A549 (cell line): ENCODE measurements around the gene TEX13D. TPM values are rescaled to one million over a fixed set of nuclear protein-coding genes. Genes with fewer than 3 reads are reported as not detected.

ENCODE experiments used
- ATAC-seq, 2 experiments: fragments of 200-7000 bp in 1 of 2; fragments of >200 bp in 1 of 2; cut with Nextera tagmentation in 1 of 2; cut with Tn5 transposase in 1 of 2; 3 replicates each; pipeline versions ENCODE4 v1.8.0 to v1.9.1; 2018 to 2020; ENCODE audit warnings: mild to moderate bottlenecking in 1 of 2, moderate library complexity in 1 of 2
- CTCF ChIA-PET: fragments of 300-600 bp; sonication (Branson Sonifier 250); formaldehyde crosslinking; extraction: SDS; loops from one replicate; lab custom pipeline; 2021; ENCODE audit warnings: antibody characterized with exemption, inconsistent platforms; lab: Yijun Ruan, JAX
- POLR2A ChIA-PET: fragments of 350-600 bp; formaldehyde crosslinking; extraction: SDS; loops from one replicate; lab custom pipeline; 2021; ENCODE audit warnings: antibody characterized with exemption, inconsistent platforms; lab: Yijun Ruan, JAX
- DNase-seq, 2 experiments: peaks; one replicate each; pipeline versions ENCODE4 v3.0.0 to v3.0.0-alpha.2; 2011 to 2016; ENCODE audit warnings: low read depth in 1 of 2, low spot score in 1 of 2
- FAIRE-seq: peaks from 2 replicates; lab custom pipeline; 2011; peaks lifted over from hg19 to GRCh38; lab: Jason Lieb, UNC
- H3K27ac ChIP-seq, 2 experiments: fragments of >200 bp; sonication (Bioruptor Twin); formaldehyde crosslinking; 3 replicates each; pipeline ENCODE4 v1.5.1; 2016 to 2017
- H3K4me1 ChIP-seq: fragments of >200 bp; sonication (Bioruptor Twin); formaldehyde crosslinking; 3 replicates; pipeline ENCODE4 v1.6.1; 2016
- H3K4me2 ChIP-seq: fragments of >200 bp; sonication (Bioruptor Twin); formaldehyde crosslinking; 3 replicates; pipeline ENCODE4 v1.6.1; 2016
- H3K4me3 ChIP-seq: fragments of >200 bp; sonication (Bioruptor Twin); formaldehyde crosslinking; 3 replicates; pipeline ENCODE4 v1.5.1; 2016
- H3K9me3 ChIP-seq: fragments of >200 bp; sonication (Bioruptor Twin); formaldehyde crosslinking; 3 replicates; pipeline ENCODE4 v1.6.1; 2016
- CHD2 ChIP-seq: fragments of 150-350 bp; IDR thresholded peaks from 2 replicates; pipeline ENCODE4 v1.6.1; 2014; ENCODE audit warnings: low read length; ENCODE audit not compliant: partially characterized antibody
- EHF ChIP-seq: fragments of 250-450 bp; sonication (Bioruptor Pico); IDR thresholded peaks from 2 replicates; pipeline ENCODE4 v1.5.0; 2020; ENCODE audit warnings: mild to moderate bottlenecking
- EP300 ChIP-seq, 2 experiments: fragments of >200 bp; sonication (Bioruptor Twin); formaldehyde crosslinking; IDR thresholded peaks; 2 replicates in 1 of 2; 3 replicates in 1 of 2; pipeline ENCODE4 v1.6.1; 2016 to 2017
- FOSB ChIP-seq: fragments of 250-450 bp; sonication (Bioruptor Pico); IDR thresholded peaks from 2 replicates; pipeline ENCODE4 v1.5.0; 2020; ENCODE audit warnings: mild to moderate bottlenecking, moderate library complexity
- FOSL2 ChIP-seq, 2 experiments: fragments of 450-650 bp in 1 of 2; fragments of >200 bp in 1 of 2; sonication (Bioruptor Twin) in 1 of 2; formaldehyde crosslinking; IDR thresholded peaks; 2 replicates each; pipeline versions ENCODE4 v1.5.0 to v1.6.1; 2016 to 2020; ENCODE audit warnings: mild to moderate bottlenecking in 1 of 2, moderate library complexity in 1 of 2
- FOXS1 ChIP-seq: fragments of 250-450 bp; sonication (Bioruptor Pico); IDR thresholded peaks from 2 replicates; pipeline ENCODE4 v1.5.0; 2020; ENCODE audit warnings: mild to moderate bottlenecking, moderate library complexity
- GATA3 ChIP-seq: IDR thresholded peaks from 2 replicates; pipeline ENCODE4 v1.6.1; 2012; ENCODE audit warnings: borderline replicate concordance
- HOXA7 ChIP-seq: fragments of 250-450 bp; sonication (Bioruptor Pico); IDR thresholded peaks from 2 replicates; pipeline ENCODE4 v1.5.0; 2020; ENCODE audit warnings: mild to moderate bottlenecking, moderate library complexity
- HOXB13 ChIP-seq: fragments of 250-450 bp; sonication (Bioruptor Pico); IDR thresholded peaks from 2 replicates; pipeline ENCODE4 v1.5.0; 2020; ENCODE audit warnings: low read depth, mild to moderate bottlenecking, moderate library complexity
- HOXB5 ChIP-seq: fragments of 250-450 bp; sonication (Bioruptor Pico); IDR thresholded peaks from 2 replicates; pipeline ENCODE4 v1.5.0; 2020; ENCODE audit warnings: mild to moderate bottlenecking, moderate library complexity
- JUN ChIP-seq, 2 experiments: fragments of >200 bp; sonication (Bioruptor Twin); formaldehyde crosslinking; IDR thresholded peaks; 2 replicates in 1 of 2; 3 replicates in 1 of 2; pipeline ENCODE4 v1.6.1; 2016 to 2017
- JUNB ChIP-seq: fragments of >200 bp; sonication (Bioruptor Twin); formaldehyde crosslinking; IDR thresholded peaks from 2 replicates; pipeline ENCODE4 v1.6.1; 2016
- KDM1A ChIP-seq: fragments of 200-600 bp; sonication (generic); IDR thresholded peaks from 2 replicates; pipeline ENCODE4 v1.6.1; 2016; ENCODE audit warnings: low read depth, mild to moderate bottlenecking
- KDM5A ChIP-seq: fragments of 200-600 bp; sonication (generic); IDR thresholded peaks from 2 replicates; pipeline ENCODE4 v1.6.1; 2016; ENCODE audit warnings: antibody characterized with exemption, mild to moderate bottlenecking
- MAFK ChIP-seq: fragments of 450-650 bp; IDR thresholded peaks from 2 replicates; pipeline ENCODE4 v1.6.1; 2014; ENCODE audit not compliant: partially characterized antibody
- MYC ChIP-seq: IDR thresholded peaks from 2 replicates; pipeline ENCODE4 v1.6.1; 2012; ENCODE audit warnings: mild to moderate bottlenecking, inconsistent platforms, low read length, improper control_type of control experiment, borderline replicate concordance
- NPAS2 ChIP-seq: fragments of 250-450 bp; sonication (Bioruptor Pico); IDR thresholded peaks from 2 replicates; pipeline ENCODE4 v1.8.0; 2022; ENCODE audit warnings: mild to moderate bottlenecking, moderate library complexity, borderline replicate concordance
- NR3C1 ChIP-seq: fragments of >200 bp; sonication (Bioruptor Twin); formaldehyde crosslinking; IDR thresholded peaks from 3 replicates; pipeline ENCODE4 v1.6.1; 2017
- POLR2A ChIP-seq: IDR thresholded peaks from 2 replicates; pipeline ENCODE4 v1.6.1; 2012; ENCODE audit warnings: mild to moderate bottlenecking, low read length
- RNF2 ChIP-seq: fragments of 200-600 bp; sonication (generic); IDR thresholded peaks from 2 replicates; pipeline ENCODE4 v1.6.1; 2016; ENCODE audit warnings: low read depth, mild to moderate bottlenecking, antibody characterized with exemption, moderate library complexity, borderline replicate concordance
- SREBF2 ChIP-seq: fragments of 450-650 bp; IDR thresholded peaks from 2 replicates; pipeline ENCODE4 v1.6.1; 2014; ENCODE audit warnings: mild to moderate bottlenecking, moderate library complexity
- WGBS: methylation state at CpG from one replicate; pipeline ENCODE4 v1.1.6; 2017; ENCODE audit errors: missing lambda C conversion rate; 5-methylcytosine and 5-hydroxymethylcytosine counted together
- polyA minus RNA-seq: library from RNA; depleted of rRNA, polyadenylated mRNA; stranded (reverse); fragments of >200 nt; gene quantifications from 2 replicates; pipeline ENCODE4 v1.2.3, GENCODE V29; 2011; rRNA and poly(A)+ RNA removed
- polyA plus RNA-seq, 4 experiments: library from polyadenylated mRNA; depleted of rRNA in 3 of 4; stranded (reverse); fragments of >200 nt; fragmentation: RNase III in 1 of 4; extraction: RNeasy Plus Mini Kit Qiagen cat#74134 plus additional on column Dnase treatment in 1 of 4; gene quantifications; 2 replicates in 3 of 4; 3 replicates in 1 of 4; pipeline ENCODE4 v1.2.3, GENCODE V29; 2011 to 2017
- TF ChIP-seq, protein P1 (sequence below): fragments of 150-350 bp; IDR thresholded peaks from 2 replicates; pipeline ENCODE4 v1.6.1; 2014; ENCODE audit warnings: low read depth, mild to moderate bottlenecking, low read length
- TF ChIP-seq, protein P2 (sequence below): fragments of >200 bp; sonication (Bioruptor Twin); formaldehyde crosslinking; IDR thresholded peaks from 3 replicates; pipeline ENCODE4 v1.5.1; 2016
- TF ChIP-seq, protein P3 (sequence below): IDR thresholded peaks from 2 replicates; pipeline ENCODE4 v1.6.1; 2012; ENCODE audit warnings: low read depth, borderline replicate concordance
- TF ChIP-seq, protein P4 (sequence below): fragments of 200-600 bp; sonication (generic); IDR thresholded peaks from 2 replicates; pipeline ENCODE4 v1.6.1; 2016; ENCODE audit warnings: antibody characterized with exemption, mild to moderate bottlenecking, moderate library complexity

Gene TEX13D
- not detected in 2 replicates for polyA plus RNA-seq (2011; rRNA removed)
- polyA plus RNA-seq (2012; cell fraction: cytosol; rRNA removed), result not detected in 2 replicates
- polyA plus RNA-seq (2012; cell fraction: nucleus; rRNA removed), result not detected in 2 replicates
- polyA plus RNA-seq (2017; fragmentation: RNase III; extraction: RNeasy Plus Mini Kit Qiagen cat#74134 plus additional on column Dnase treatment), result not detected in 3 replicates
- not detected in 2 replicates for polyA minus RNA-seq

DNA sequence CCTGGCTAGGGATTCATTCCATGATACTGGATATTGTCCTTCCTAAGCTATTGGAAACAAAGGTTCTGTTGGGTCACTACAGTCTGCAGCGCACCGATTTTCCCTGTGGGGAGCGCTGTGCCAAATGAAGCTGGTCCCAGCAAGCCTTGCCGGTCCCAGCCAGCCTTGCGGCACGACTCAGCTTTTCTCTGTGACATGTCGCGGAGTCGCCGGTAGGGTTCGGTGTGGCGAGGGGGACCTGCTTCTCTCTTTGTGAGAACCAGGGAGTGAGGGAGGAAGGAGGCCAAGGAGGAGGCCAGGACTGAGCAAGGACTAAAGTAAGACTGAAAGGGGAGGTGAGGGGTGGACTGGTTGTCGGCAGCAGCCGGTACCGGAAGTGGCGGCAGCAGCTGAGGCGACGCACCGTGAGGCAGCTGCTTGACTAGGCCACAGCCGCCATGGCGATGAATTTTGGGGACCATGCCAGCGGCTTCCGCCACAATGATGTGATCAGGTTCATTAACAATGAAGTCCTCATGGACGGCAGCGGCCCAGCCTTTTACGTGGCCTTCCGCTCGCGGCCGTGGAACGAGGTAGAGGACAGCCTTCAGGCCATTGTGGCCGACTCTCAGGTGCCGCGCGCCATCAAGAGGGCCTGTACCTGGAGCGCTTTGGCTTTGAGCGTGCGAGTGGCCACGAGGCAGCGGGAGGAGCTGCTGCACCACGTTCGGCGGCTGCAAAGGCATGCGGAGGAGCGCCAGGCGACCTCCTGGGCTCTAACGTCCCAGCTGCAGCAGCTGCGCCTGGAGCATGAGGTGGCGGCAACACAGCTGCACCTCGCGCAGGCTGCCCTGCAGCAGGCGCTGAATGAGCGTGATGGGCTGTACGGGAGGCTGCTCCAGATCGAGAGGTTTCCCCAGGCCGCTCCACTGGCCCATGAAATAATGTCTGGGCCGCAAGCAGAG, at the start of gene TEX13D:
TEX13D (plus strand) TSS at position 180 of the 944 bp plus-strand sequence; CDS start at position 438, 258 bp downstream.
- Histone ChIP-seq H3K4me3 (no peak within 1 kb of the TSS), H3K9me3 (no peaks in the 10 kb centered on the region), H3K4me2 (no peak within 1 kb of the TSS), H3K4me1 (no peaks in the 10 kb centered on the region), H3K27ac (no peak within 1 kb of the TSS)
- TF ChIP-seq GATA3 (no peak), HOXB13 (no peak), RNF2 (no peak), JUN (IDR thresholded peaks at IDR 0.05) (no peak), FOXS1 (CRISPR knock-in tag) (no peak), HOXA7 (CRISPR knock-in tag) (no peak), JUNB (no peak), NPAS2 (CRISPR knock-in tag) (no peak), EP300 (IDR thresholded peaks at IDR 0.05) (no peak), CHD2 (no peak), NR3C1 (no peak), FOSL2 (IDR thresholded peaks at IDR 0.05) (no peak), FOSL2 (CRISPR knock-in tag; IDR thresholded peaks at IDR 0.05) (no peak), KDM5A (no peak), HOXB5 (no peak), KDM1A (no peak), EHF (CRISPR knock-in tag) (no peak)
- TF ChIP-seq, protein P1, sequence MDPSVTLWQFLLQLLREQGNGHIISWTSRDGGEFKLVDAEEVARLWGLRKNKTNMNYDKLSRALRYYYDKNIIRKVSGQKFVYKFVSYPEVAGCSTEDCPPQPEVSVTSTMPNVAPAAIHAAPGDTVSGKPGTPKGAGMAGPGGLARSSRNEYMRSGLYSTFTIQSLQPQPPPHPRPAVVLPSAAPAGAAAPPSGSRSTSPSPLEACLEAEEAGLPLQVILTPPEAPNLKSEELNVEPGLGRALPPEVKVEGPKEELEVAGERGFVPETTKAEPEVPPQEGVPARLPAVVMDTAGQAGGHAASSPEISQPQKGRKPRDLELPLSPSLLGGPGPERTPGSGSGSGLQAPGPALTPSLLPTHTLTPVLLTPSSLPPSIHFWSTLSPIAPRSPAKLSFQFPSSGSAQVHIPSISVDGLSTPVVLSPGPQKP, result no peak
- TF ChIP-seq, protein P2, sequence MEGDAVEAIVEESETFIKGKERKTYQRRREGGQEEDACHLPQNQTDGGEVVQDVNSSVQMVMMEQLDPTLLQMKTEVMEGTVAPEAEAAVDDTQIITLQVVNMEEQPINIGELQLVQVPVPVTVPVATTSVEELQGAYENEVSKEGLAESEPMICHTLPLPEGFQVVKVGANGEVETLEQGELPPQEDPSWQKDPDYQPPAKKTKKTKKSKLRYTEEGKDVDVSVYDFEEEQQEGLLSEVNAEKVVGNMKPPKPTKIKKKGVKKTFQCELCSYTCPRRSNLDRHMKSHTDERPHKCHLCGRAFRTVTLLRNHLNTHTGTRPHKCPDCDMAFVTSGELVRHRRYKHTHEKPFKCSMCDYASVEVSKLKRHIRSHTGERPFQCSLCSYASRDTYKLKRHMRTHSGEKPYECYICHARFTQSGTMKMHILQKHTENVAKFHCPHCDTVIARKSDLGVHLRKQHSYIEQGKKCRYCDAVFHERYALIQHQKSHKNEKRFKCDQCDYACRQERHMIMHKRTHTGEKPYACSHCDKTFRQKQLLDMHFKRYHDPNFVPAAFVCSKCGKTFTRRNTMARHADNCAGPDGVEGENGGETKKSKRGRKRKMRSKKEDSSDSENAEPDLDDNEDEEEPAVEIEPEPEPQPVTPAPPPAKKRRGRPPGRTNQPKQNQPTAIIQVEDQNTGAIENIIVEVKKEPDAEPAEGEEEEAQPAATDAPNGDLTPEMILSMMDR, result no peak
- ChIA-PET CTCF (no interaction called here), POLR2A (no interaction called here)
- ATAC-seq, result no peak
- 86% methylated on average over 27 of the region's 57 CpGs for WGBS
- no peak for DNase-seq
- no peak for FAIRE-seq

DNA sequence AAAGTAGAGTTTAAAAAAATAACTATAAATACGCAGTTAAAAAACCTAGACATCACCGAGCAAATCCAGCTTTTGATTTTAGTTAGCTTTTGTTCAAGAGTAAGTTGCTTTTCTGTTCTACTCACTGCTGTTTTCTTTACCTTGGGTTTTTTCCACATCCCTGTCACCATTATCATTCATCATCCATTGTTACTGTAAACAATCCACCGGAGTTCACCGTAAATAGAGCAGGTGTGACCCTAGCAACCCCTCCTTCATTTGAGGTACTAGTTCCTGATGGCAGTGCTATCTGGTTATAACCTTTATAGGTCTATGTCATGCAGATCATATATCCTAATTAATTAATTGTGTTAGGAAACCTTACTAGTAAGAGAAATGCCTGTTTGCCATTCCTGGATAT, 43.0 kb upstream of the TEX13D start:
- H3K9me3 ChIP-seq, result no peaks in the 10 kb centered on the region
- H3K4me3 ChIP-seq, result no peak overlapping the region
- ChIA-PET CTCF (no interaction called here), POLR2A (no interaction called here)
- ATAC-seq, result no peak
- H3K4me1 ChIP-seq, result no peaks in the 10 kb centered on the region
- 54% methylated on average over 4 of the region's 4 CpGs for WGBS
- H3K4me2 ChIP-seq, result no peak overlapping the region
- no peak for DNase-seq
- no peak overlapping the region for H3K27ac ChIP-seq
- no peak for FAIRE-seq
- TF ChIP-seq FOXS1 (CRISPR knock-in tag) (no peak), FOSB (no peak), EP300 (IDR thresholded peaks at IDR 0.05) (no peak), HOXB5 (no peak), POLR2A (no peak), MYC (no peak), MAFK (no peak), SREBF2 (no peak)
- TF ChIP-seq, protein P3, sequence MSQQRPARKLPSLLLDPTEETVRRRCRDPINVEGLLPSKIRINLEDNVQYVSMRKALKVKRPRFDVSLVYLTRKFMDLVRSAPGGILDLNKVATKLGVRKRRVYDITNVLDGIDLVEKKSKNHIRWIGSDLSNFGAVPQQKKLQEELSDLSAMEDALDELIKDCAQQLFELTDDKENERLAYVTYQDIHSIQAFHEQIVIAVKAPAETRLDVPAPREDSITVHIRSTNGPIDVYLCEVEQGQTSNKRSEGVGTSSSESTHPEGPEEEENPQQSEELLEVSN, result no peak
- TF ChIP-seq, protein P1, result no peak
- TF ChIP-seq, protein P4, sequence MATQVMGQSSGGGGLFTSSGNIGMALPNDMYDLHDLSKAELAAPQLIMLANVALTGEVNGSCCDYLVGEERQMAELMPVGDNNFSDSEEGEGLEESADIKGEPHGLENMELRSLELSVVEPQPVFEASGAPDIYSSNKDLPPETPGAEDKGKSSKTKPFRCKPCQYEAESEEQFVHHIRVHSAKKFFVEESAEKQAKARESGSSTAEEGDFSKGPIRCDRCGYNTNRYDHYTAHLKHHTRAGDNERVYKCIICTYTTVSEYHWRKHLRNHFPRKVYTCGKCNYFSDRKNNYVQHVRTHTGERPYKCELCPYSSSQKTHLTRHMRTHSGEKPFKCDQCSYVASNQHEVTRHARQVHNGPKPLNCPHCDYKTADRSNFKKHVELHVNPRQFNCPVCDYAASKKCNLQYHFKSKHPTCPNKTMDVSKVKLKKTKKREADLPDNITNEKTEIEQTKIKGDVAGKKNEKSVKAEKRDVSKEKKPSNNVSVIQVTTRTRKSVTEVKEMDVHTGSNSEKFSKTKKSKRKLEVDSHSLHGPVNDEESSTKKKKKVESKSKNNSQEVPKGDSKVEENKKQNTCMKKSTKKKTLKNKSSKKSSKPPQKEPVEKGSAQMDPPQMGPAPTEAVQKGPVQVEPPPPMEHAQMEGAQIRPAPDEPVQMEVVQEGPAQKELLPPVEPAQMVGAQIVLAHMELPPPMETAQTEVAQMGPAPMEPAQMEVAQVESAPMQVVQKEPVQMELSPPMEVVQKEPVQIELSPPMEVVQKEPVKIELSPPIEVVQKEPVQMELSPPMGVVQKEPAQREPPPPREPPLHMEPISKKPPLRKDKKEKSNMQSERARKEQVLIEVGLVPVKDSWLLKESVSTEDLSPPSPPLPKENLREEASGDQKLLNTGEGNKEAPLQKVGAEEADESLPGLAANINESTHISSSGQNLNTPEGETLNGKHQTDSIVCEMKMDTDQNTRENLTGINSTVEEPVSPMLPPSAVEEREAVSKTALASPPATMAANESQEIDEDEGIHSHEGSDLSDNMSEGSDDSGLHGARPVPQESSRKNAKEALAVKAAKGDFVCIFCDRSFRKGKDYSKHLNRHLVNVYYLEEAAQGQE, result no peak
